ENCODE results near the gene CGB1. TPM values are rescaled to one million over a fixed set of nuclear protein-coding genes. Genes with fewer than 3 reads are reported as not detected.

The CGB1 gene
- total and polyA plus RNA-seq, 2 of the 8 experiments (the other 6 are each of a cell fraction or from before 2014, with no cell fraction given): not detected

GRCh38 chr19:49014123-49014869 is 22.4 kb downstream of the CGB1 start (continued):
- no peak for TF ChIP-seq CHD7 (IDR thresholded peaks at IDR 0.05; ENCODE audit: insufficient replicate concordance, low read length)
- no peak for TF ChIP-seq RXRA (IDR thresholded peaks at IDR 0.05; ENCODE audit: insufficient read depth, low read depth, low read length)
- TF ChIP-seq CBX5 (IDR thresholded peaks at IDR 0.05; ENCODE audit: low read depth, low read length): no peak
- no peak for TF ChIP-seq ASH2L (IDR thresholded peaks at IDR 0.05; ENCODE audit: low read length)
- no peak for TF ChIP-seq TAF7 (optimal IDR thresholded peaks at IDR 0.05; ENCODE audit: borderline replicate concordance, low read depth, low read length)
- TF ChIP-seq ATF3 (IDR thresholded peaks at IDR 0.05; ENCODE audit: insufficient read depth, low read depth, low read length): no peak
- no peak for TF ChIP-seq SIX5 (IDR thresholded peaks at IDR 0.05; ENCODE audit: low read depth, low read length)
- no peak for TF ChIP-seq CHD2 (IDR thresholded peaks at IDR 0.05; ENCODE audit: low read length)
- TF ChIP-seq YY1 (IDR thresholded peaks at IDR 0.05; ENCODE audit: low read depth, low read length): no peak
- TF ChIP-seq POU5F1 (IDR thresholded peaks at IDR 0.05; ENCODE audit: low read depth, low read length): no peak

Data from H1 (cell line).